Stimulated activated naive B cell treated with anti-CD40 and anti-IgM and Interleukin-4, amounts not matched to agents 10 μg/mL and 1 μg/mL and 100 μg/mL, for 72 hours (primary cell): ENCODE data around the gene SLC22A3.
"Not testable (repeated sequence)": the region's sequence is repeated elsewhere in the genome, so short reads cannot be mapped to it uniquely, and the experiment has no call there.

ENCODE experiments used
- ATAC-seq, 2 donors: fragments of 150-1000 bp; cut with Tn5 transposase; replicated peaks; 2 replicates each; pipeline ENCODE4 v1.10.0; 2021; ENCODE audit warnings: moderate library complexity in 1 of 2
- DNase-seq: peaks from one replicate; pipeline ENCODE4 v3.0.0; 2021
- H3K27ac Mint-ChIP-seq: one replicate; pipeline ENCODE4 v1.8.0; 2022; ENCODE audit warnings: mild to moderate bottlenecking, mixed read lengths
- H3K27me3 Mint-ChIP-seq, 2 donors: one replicate each; pipeline ENCODE4 v1.8.0; 2022; ENCODE audit warnings: mixed read lengths in 2 of 2
- H3K36me3 Mint-ChIP-seq, 2 donors: one replicate each; pipeline ENCODE4 v1.8.0; 2022; ENCODE audit warnings: mixed read lengths in 2 of 2, mild to moderate bottlenecking in 1 of 2
- H3K4me1 Mint-ChIP-seq, 2 donors: one replicate each; pipeline ENCODE4 v1.8.0; 2022; ENCODE audit warnings: mixed read lengths in 2 of 2, mild to moderate bottlenecking in 1 of 2
- H3K4me3 Mint-ChIP-seq, 2 donors: one replicate each; pipeline ENCODE4 v1.8.0; 2022; ENCODE audit warnings: mild to moderate bottlenecking in 2 of 2, mixed read lengths in 2 of 2, moderate library complexity in 1 of 2
- H3K9me3 Mint-ChIP-seq, 2 donors: one replicate each; pipeline ENCODE4 v1.8.0; 2022; ENCODE audit warnings: mixed read lengths in 2 of 2, mild to moderate bottlenecking in 1 of 2

The SLC22A3 gene

DNA sequence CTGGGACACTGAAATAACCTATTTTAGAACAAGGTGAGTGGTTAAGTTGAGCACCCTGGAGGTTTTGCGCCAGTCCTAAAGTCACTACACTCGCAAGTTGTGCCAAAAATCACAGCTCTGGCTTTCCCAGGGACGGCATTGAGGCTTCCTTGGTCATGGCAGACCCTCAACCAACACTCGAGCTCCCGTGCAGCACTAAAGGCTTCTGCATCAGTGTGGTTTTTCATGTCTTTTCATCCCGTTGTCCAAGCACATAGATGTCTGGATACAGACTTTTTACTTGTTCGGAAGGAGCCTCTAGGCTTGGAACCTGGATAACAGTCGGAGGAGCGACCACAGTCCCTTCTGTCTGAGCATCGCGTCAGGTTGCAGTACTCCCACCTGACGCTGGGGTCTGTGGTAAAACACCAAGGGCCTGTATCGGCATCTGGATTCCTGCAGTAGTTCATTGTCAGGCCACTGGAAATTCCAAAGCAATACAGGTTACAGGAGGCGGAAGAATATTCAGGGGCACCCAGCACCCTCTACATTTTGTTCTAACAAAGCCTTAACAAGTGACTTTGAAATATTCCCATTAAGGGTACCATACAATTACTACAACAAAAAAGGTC, 119.2 kb downstream of the SLC22A3 start:
- not testable (repeated sequence) for H3K4me3 Mint-ChIP-seq, H3K9me3 Mint-ChIP-seq, H3K27ac Mint-ChIP-seq, DNase-seq, ATAC-seq, H3K36me3 Mint-ChIP-seq
- Mint-ChIP-seq H3K27me3 (peaks cover 11 to 16% of the 10 kb centered on the region in 2 donors), H3K4me1 (peaks cover 8 to 20% of the 10 kb centered on the region in 2 donors)

DNA sequence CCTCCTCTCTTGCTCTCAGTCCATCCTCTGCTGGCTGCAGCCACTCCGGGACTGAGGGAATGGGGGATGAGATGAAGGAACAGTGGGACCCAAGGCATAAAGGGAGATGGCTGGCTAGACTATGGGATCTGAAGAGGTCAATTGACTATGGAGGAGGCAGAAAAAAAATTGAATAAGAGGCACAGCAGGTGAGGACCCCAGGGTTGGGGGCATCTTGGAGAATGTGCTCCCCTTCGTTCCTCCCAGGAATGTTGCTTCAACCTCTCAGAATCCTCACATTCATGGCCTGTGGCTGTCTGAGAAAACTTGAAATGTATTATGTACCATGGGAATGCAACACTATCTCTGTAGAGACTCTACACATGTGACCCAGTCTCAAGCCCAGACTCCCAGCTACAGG, 121.0 kb downstream of the SLC22A3 start:
- Mint-ChIP-seq H3K4me1 (peaks cover 0 to 5% of the 10 kb centered on the region in 2 donors), H3K9me3 (peaks cover 0 to under 1% of the 10 kb centered on the region in 2 donors), H3K27me3 (peaks cover 11 to 16% of the 10 kb centered on the region in 2 donors), H3K27ac (no peak overlapping the region), H3K4me3 (no peak overlapping the region), H3K36me3 (no peaks in the 10 kb centered on the region)
- ATAC-seq (no peak), DNase-seq (no peak)

DNA sequence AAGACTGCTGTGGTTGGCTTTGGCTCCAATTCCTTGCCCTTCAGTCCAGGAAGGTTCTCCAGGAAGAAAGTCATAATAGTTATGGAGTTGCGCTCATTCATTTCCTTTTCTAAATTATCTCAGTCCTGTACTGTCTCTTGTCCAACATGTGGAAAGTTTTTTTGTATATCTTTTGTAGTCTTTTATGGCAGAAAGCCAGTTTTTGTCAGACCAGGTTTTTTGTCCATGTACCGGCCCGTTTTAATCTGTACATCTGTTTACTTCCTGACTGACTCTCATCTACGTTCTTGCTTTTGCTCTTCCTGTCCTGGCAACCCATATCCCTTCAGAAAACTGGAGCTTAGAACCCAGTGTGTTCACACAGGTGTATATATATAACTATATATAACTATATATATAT, 127.9 kb downstream of the SLC22A3 start:
- not testable (repeated sequence) for H3K4me1 Mint-ChIP-seq, H3K27me3 Mint-ChIP-seq, H3K27ac Mint-ChIP-seq, H3K36me3 Mint-ChIP-seq, H3K9me3 Mint-ChIP-seq, DNase-seq, ATAC-seq, H3K4me3 Mint-ChIP-seq

DNA sequence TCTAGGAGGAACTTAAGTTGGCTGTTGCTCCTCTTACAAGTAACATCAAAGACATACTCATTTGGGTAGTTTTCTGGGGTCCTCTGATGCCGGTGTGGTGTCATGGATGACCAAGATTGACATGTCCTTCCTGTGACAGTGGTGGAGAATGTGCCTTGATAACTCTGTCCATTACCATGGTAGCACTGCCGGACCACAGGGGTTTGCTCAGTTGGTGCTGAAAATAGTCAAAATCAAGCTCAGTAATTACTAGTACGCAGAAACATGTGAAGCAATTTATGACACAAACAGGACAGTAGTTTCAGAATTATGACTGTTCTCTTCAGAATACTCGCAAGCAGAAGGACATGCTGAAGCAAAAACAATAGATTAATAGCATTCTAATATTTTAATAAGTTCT, 128.9 kb downstream of the SLC22A3 start:
- ATAC-seq, H3K4me1 Mint-ChIP-seq, H3K4me3 Mint-ChIP-seq, H3K27ac Mint-ChIP-seq, DNase-seq: not testable (repeated sequence)
- H3K9me3 Mint-ChIP-seq, result peaks cover 5 to 12% of the 10 kb centered on the region in 2 donors
- peaks cover 0 to 13% of the 10 kb centered on the region in 2 donors for H3K36me3 Mint-ChIP-seq
- H3K27me3 Mint-ChIP-seq, result peaks cover 7 to 13% of the 10 kb centered on the region in 2 donors

DNA sequence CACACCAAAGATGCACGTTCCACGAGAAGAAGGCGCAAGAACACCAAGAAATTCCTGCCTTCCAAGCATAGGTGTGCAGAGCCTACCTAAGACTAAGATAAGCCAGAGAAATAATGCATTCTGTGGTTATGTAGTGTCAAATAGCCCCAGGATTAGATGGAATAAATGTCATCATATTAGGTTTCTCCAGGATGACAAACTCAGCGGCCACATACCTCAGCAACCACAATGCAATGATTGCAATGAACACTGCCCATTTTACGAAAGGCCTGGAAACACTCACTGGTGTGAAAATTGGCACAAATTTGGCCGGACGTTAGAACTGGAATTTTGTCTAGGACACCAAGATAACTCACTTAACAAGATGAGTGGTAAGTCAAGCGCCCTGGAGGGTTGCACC, 129.7 kb downstream of the SLC22A3 start:
- ATAC-seq, result no peak
- peaks cover 7 to 19% of the 10 kb centered on the region in 2 donors for H3K27me3 Mint-ChIP-seq
- no peak overlapping the region for H3K27ac Mint-ChIP-seq
- H3K36me3 Mint-ChIP-seq, result peaks cover 4 to 19% of the 10 kb centered on the region in 2 donors
- DNase-seq, result no peak
- H3K9me3 Mint-ChIP-seq, result peaks cover 5 to 12% of the 10 kb centered on the region in 2 donors
- H3K4me3 Mint-ChIP-seq, result no peak overlapping the region
- no peaks in the 10 kb centered on the region for H3K4me1 Mint-ChIP-seq

DNA sequence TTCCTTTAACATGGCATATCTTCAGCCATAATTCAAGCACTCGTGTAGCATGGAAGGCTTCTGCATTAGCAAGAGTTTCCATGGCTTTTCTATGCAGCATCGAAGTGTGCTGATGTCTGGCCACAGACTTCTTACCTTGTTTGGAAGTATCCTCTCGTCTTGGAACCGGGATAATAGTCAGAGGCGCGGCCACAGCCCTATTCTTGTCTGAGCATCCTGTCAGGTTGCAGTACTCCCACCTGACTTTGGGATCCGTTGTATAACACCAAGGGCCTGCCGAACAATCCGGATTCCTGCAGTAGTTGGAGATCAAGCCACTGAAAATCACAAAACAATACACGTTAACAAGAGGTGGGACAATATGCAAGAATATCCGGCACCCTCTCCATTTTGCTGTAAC, 138.9 kb downstream of the SLC22A3 start:
- Mint-ChIP-seq H3K27ac (no peak overlapping the region), H3K27me3 (peaks cover 5 to 13% of the 10 kb centered on the region in 2 donors), H3K36me3 (peaks cover 4 to 5% of the 10 kb centered on the region in 2 donors), H3K4me3 (no peak overlapping the region), H3K4me1 (no peaks in the 10 kb centered on the region), H3K9me3 (no peaks in the 10 kb centered on the region)
- DNase-seq (no peak), ATAC-seq (no peak)

DNA sequence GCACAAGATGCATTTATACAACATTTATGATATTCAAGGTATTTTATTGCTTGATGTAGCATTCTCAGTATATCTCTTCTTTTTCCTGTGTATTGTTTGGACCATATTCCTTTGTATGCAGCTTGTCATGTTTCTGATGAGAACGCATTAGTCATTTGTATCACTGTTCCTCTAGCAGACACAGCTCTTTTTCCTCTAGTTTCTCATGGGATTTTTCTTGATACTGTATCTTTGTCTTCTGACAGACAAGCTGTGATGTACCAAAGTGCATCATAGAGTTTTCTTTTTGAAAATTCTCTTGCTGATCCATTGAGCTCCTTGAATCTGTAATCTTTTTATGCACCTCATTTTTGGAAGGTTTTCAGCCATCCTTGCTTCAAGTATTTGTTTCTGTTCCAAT, 140.9 kb downstream of the SLC22A3 start:
- H3K4me3 Mint-ChIP-seq, result no peak overlapping the region
- peaks cover 5 to 7% of the 10 kb centered on the region in 2 donors for H3K27me3 Mint-ChIP-seq
- ATAC-seq, result no peak
- H3K36me3 Mint-ChIP-seq, result no peaks in the 10 kb centered on the region
- H3K27ac Mint-ChIP-seq, result no peak overlapping the region
- DNase-seq, result no peak
- H3K4me1 Mint-ChIP-seq, result no peaks in the 10 kb centered on the region
- no peaks in the 10 kb centered on the region for H3K9me3 Mint-ChIP-seq

DNA sequence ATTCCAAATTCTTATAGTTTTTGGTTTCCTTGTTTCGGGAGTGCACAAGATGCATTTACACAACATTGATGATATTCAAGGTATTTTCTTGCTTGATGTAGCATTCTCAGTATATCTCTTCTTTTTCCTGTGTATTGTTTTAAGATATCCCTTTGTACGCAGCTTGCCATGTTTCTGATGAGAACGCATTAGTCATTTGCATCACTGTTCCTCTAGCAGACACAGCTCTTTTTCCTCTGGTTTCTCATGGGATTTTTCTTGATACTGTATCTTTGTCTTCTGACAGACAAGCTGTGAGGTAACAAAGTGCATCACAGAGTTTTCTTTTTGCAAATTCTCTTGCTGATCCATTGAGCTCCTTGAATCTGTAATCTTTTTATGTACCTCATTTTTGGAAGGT, 146.4 kb downstream of the SLC22A3 start:
- DNase-seq, result no peak
- peaks cover 0 to 2% of the 10 kb centered on the region in 2 donors for H3K36me3 Mint-ChIP-seq
- peaks cover 13 to 15% of the 10 kb centered on the region in 2 donors for H3K27me3 Mint-ChIP-seq
- H3K9me3 Mint-ChIP-seq, result no peaks in the 10 kb centered on the region
- H3K4me3 Mint-ChIP-seq, result no peak overlapping the region
- no peaks in the 10 kb centered on the region for H3K4me1 Mint-ChIP-seq
- no peak for ATAC-seq
- H3K27ac Mint-ChIP-seq, result no peak overlapping the region

DNA sequence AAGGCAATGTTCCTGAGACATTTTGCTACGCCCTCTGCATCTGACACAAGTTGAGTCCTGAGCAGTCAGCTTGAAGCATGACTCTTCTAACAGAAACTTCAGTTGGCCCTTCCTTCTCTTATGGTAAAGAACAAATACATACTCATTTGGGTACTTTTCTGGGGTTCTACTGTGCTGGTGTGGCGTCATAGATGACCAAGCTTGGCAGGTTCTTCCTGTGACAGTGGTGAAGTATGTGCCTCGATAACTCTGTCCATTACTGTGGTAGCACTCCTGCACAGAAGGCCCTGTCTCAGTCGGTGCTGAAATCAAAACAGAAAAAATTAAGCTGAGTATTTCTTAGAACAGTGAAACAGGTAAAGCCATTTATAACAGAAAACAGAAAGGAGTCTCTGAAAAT, 152.5 kb downstream of the SLC22A3 start:
- no peak overlapping the region for H3K27ac Mint-ChIP-seq
- peaks cover 14 to 15% of the 10 kb centered on the region in 2 donors for H3K27me3 Mint-ChIP-seq
- H3K4me1 Mint-ChIP-seq, result no peaks in the 10 kb centered on the region
- no peak overlapping the region for H3K4me3 Mint-ChIP-seq
- H3K9me3 Mint-ChIP-seq, result peaks cover 5 to 8% of the 10 kb centered on the region in 2 donors
- no peak for DNase-seq
- H3K36me3 Mint-ChIP-seq, result peaks cover 0 to 2% of the 10 kb centered on the region in 2 donors
- ATAC-seq, result no peak
